HTERT RPE-1 (cell line): Measurements from ENCODE around the gene EPN1.

Source experiments
- in situ Hi-C: fragments of 300-500 bp; cut with MboI; formaldehyde crosslinking; loops from 4 replicates; pipeline ENCODE4 v1.14.3; 2020; ENCODE audit warnings: low sequenced_read_pairs

The EPN1 gene

GRCh38 chr19:55678121-55678671 is 3.2 kb downstream of the EPN1 start:
- in situ Hi-C loops = no loop called here

- in situ Hi-C loops = no loop called here
These were observed 4.6 kb downstream of the EPN1 start for GRCh38 chr19:55679343-55680257.

DNA sequence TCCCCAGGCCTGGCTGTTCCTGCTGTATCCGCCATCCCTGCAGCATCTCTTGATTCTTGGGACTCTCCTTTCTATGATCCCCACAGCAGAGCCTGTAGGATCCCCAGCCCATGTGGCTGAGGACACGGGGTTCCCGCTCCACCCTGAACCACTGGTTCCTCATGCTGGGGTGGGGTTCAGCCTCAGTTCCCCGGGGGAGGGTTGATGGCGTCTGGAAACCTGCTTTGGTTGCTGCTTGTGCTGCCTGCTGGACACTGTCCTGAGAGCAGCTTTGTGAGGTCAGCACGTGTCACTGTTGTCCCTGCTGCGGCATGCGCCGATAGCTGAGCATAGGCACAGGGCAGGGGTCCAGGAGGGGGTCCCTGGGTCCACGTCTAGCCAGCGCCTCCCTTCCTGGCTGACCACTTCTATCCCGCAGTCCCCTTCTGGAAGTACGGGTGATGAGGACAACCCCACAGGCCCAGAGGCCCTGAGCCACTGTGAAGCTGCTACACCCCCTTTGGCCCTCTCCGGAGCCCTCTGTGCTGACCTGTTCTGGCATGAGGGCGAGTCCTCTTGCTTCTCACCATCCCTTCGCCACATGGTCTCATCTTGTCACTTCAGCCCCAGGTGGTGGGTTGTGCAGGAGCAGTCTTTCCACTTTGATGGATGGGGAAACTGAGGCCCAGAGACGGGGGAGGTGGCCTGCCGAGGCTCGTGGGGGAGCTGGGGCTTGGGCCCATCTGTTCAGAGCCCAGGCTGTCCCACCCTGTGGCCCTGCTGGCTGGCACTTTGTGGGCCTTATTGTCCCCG is 5.5 kb downstream of the EPN1 start:
- in situ Hi-C loops = no loop called here

DNA sequence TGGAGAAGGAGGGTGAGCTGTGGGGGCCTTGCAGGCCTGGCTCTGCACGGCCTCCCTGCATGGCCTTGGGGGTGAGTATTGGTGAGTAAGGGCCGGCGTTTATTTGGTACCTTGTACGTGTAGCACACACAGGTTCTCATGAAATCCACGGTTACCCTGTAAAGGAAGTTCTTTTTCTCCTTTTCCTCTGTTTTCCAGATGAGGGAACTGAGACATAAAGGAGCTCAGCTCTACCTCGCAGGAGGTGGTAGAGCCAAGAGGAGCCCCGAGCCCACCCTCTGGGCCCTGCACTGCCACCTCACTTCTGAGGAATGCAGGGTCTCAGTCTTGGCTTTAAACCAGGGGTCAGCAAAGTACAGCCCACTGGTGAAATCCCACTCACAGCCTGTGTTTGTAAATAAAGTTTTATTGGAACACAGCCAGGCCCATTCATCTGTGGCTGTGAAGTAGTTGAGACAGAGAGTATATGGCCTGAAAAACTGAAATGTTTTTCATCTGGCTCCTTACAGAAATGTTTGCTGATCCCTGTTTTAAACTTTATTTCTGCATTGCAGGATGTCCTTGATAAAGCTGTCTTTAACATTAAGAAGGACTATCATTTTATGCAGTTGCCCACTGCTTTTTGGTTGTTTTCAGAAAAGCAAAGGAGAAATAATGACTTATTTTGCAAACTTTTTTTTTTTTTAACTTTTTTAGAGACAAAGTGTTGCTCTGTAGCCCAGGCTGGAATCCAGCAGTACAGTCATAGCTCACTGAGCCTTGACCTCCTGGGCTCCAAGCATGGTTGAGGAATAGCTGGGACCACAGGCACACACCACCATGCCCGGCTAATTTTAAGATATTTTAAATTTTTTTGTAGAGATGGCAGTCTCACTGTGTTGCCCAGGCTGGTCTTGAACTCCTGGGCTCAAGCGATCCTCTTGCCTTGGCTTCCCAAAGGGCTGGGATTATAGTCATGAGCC is 6.4 kb downstream of the EPN1 start:
- in situ Hi-C loops = no loop called here

DNA sequence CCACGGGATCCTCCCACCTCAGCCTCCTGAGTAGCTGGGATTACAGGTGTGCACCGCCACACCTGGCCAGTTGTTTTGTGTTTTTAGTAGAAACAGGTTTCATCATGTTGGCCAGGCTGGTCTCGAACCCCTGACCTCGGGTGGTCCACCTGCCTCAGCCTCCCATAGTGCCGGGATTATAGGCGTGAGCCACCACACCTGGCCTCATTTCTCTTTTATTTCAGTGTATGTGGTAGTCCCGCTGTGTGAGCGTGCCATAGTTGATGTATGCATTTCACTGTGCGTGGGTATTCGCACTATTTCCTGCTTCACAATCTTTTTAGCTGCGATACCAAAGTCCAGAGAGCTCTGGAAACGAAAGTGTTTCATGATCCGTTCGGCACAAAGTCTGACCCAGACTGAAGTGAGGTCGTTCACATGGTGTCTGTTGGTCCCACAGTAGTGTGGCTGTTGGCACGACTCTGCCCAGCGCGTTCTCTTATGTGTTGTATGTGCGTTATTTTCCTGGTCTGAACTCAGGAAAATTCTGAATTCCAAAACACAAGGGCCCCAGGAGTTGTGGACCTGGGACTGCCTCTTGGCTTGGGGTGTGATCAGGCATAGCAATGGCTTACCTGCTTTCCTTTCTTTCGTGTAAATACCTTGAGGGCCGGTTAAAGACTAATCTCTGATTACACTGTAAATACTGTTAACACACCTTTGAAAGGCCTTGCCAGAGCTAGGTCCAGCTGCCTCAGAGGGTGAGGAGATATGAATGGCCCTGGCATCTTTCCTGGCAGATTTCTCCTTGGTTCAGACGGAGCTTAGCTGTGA is 8.6 kb downstream of the EPN1 start:
- in situ Hi-C loops = no loop called here

DNA sequence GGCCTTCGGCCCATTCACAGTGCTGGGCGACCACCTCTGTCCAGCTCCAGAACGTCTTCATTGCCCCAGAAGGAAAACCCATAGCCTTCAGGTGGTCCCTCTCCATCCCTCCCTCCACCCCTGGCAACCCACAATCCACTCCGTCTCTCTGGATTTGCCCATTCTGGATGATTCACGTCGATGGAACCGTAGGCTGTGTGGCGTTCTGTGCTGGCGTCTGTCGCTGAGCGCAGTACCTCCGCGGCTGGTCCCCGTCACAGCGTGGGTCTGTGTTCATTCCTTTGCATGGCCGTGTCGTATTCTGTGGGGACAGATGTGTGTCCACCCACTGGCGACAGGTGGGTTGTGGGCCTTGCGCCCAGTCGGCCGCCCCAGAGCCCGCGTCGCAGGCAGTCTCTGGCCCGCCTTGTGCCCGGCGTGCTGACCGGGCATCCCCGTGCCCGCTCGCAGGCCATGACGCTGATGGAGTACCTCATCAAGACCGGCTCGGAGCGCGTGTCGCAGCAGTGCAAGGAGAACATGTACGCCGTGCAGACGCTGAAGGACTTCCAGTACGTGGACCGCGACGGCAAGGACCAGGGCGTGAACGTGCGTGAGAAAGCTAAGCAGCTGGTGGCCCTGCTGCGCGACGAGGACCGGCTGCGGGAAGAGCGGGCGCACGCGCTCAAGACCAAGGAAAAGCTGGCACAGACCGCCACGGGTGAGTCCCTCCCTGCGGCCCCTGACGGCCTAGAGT is 10.1 kb downstream of the EPN1 start:
- in situ Hi-C loops = no loop called here

DNA sequence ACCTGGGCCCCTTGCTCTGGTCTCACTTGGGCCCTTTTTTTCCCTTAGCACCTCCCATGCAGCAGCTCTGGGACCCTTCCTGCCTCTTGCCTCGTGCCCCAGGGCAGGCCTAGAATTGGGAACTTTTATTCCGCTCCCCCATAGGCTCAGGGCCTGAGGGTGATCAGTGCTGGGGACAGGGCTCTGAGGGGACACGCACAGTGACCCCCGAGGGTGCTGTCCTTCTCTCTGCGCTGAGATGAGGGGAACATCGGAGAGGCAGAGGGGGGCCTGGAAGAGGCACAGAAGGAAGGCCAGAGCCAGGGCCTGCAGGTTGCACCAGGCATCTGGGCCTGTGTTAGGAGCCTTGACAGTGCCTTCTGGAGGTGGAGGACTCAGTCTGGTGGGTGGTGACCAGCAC is 10.8 kb downstream of the EPN1 start:
- in situ Hi-C loops = no loop called here

- in situ Hi-C loops = no loop called here
These were observed 11.5 kb downstream of the EPN1 start for GRCh38 chr19:55686311-55687050.

- in situ Hi-C loops = no loop called here
These were observed 12.5 kb downstream of the EPN1 start for GRCh38 chr19:55687281-55688201.

GRCh38 chr19:55688422-55689218 is 13.6 kb downstream of the EPN1 start:
- in situ Hi-C loops = no loop called here

DNA sequence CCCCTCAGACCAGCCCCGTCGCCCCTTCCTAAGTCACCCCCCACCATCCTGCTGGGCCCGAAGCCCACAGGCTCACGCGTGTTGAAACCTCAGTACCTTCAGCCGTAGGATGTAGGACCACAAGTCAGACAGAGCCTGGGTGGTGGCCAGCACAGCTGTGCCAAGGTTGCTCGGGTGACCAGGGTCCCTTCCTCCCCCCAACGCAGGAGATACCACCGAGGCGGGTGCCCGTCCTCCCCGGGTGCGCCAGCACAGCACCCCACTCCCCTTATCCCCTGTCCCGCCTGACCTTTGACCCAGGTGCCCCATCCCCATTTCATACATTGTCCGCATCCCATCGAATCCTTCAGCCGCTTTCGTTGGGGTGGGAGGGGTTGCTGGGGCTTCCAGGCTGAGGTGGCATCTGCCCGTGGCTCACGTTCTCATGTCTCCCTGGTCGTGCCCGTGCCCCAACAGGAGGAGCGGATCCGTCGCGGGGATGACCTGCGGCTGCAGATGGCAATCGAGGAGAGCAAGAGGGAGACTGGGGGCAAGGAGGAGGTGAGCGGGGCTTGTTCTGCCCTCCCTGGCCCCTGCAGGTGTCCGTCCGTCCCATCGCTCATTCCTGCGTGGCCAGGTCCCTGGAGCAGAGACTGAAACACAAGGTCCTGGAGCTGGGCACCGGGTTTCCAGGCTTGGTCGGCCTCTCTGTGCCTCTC is 14.5 kb downstream of the EPN1 start:
- in situ Hi-C loops = no loop called here

GRCh38 chr19:55690109-55690768 is 15.2 kb downstream of the EPN1 start:
- in situ Hi-C loops = no loop called here

GRCh38 chr19:55690769-55691545 is 15.9 kb downstream of the EPN1 start:
- in situ Hi-C loops = no loop called here
